H1 (cell line): Measurements from ENCODE around the gene LNPK. TPM values are rescaled to one million over a fixed set of nuclear protein-coding genes. Genes with fewer than 3 reads are reported as not detected.

ENCODE experiments used
- EGR1 ChIP-seq: IDR thresholded peaks from 2 replicates; pipeline ENCODE4 v1.6.1; 2011; ENCODE audit warnings: low read depth, low read length, borderline replicate concordance
- POLR2A ChIP-seq, 2 experiments: IDR thresholded peaks; 1 replicate in 1 of 2; 2 replicates in 1 of 2; pipeline ENCODE4 v1.6.1; 2011; ENCODE audit warnings: low read depth in 2 of 2, low read length in 2 of 2, mild to moderate bottlenecking in 2 of 2; ENCODE audit errors: control extremely low read depth in 1 of 2
- SIN3A ChIP-seq, 2 experiments: IDR thresholded peaks in 1 of 2; conservative IDR thresholded peaks in 1 of 2; 2 replicates each; pipeline ENCODE4 v1.6.1; 2011 to 2012; ENCODE audit warnings: low read length in 2 of 2, improper control_type of control experiment in 1 of 2, low read depth in 1 of 2, mild to moderate bottlenecking in 1 of 2
- polyA plus RNA-seq, 7 experiments: library from polyadenylated mRNA; depleted of rRNA in 3 of 7; stranded (reverse) in 5 of 7; unstranded in 2 of 7; fragments of >200 nt in 5 of 7; fragments of 200-250 nt in 2 of 7; gene quantifications; 1 replicate in 5 of 7; 2 replicates in 1 of 7; 4 replicates in 1 of 7; pipeline versions ENCODE4 v1.2.1 to v1.2.3, GENCODE V29; 2011 to 2013; ENCODE audit warnings: missing spikeins in 2 of 7, mixed read lengths in 2 of 7
- total RNA-seq: library from RNA; stranded (reverse); fragmentation: NEBNext Ultra II Directional; extraction: Animal tissue kit (Norgen Biotek cat#: 25700); gene quantifications from 2 replicates; pipeline ENCODE4 v1.2.1, GENCODE V29; 2021

LNPK gene
- total and polyA plus RNA-seq, 2 of the 8 experiments (the other 6 are each of a cell fraction or from before 2014, with no cell fraction given), result 3.1 to 10.3 TPM

DNA sequence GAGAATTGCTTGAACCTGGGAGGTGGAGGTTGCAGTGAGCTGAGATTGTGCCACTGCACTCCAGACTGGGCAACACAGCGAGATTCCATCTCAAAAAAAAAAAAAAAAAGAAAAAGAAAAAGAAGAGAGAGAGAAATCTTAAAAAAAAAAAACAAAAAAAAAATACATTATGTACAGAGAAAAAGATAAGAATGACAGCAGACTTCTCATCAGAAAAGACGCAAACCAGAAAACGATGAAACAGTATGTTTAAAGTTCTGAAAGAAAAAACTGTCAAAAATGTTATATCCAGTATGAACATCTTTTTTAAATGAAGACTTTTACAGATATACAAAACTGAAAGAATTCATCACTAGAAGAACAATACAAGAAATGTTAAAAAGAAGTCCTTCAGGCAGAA is 60.4 kb downstream of the LNPK start (continued):
- TF ChIP-seq SIN3A (conservative IDR thresholded peaks at IDR 0.05 in 1 of 2, IDR thresholded peaks at IDR 0.05 in 1 of 2; ENCODE audit: low read depth in 1 of 2, low read length in 2 of 2) (no peak), EGR1 (no peak), POLR2A (IDR thresholded peaks at IDR 0.05; ENCODE audit: control extremely low read depth in 1 of 2, low read depth in 2 of 2, low read length in 2 of 2) (no peak)
- TF ChIP-seq, all 59 proteins: peak for 0
